Measurements from ENCODE around the gene EFHD1.

DNA sequence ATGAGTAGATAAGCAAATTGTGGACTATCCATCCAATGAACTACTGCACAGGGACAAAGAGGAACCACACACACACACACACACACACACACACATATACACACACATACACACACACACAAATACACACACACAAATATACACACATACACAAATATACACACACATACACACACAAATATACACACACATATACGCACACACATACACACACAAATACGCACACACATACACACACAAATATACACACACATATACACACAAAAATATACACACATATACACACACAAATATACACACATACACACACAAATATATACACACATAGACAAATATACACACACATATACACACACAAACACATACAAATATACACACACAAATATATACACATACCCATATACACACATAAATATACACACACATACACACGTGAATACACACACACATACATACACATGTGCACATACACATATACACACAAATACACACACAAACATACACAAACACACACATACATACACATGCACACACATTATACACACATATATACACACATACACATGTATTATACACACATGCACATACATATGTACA is 19.8 kb upstream of the EFHD1 start:
- no peak for TF ChIP-seq RNF2 (IDR thresholded peaks at IDR 0.05)
- no peak for TF ChIP-seq FOXM1 (IDR thresholded peaks at IDR 0.05; ENCODE audit: low read depth)
- no peak for TF ChIP-seq FOXM1 (CRISPR knock-in tag; IDR thresholded peaks at IDR 0.05; ENCODE audit: low read depth)
- TF ChIP-seq ERF (CRISPR knock-in tag; IDR thresholded peaks at IDR 0.05), result no peak
- no peak for TF ChIP-seq FOXJ3 (CRISPR knock-in tag; IDR thresholded peaks at IDR 0.05)
- no peak for TF ChIP-seq CTCF (IDR thresholded peaks at IDR 0.05 in 2 of 3, conservative IDR thresholded peaks at IDR 0.05 in 1 of 3; ENCODE audit: insufficient read depth in 2 of 3, low read depth in 1 of 3, low read length in 3 of 3)
- no peak for TF ChIP-seq POLR2A (conservative IDR thresholded peaks at IDR 0.05)
- no peak for TF ChIP-seq PHF8 (IDR thresholded peaks at IDR 0.05; ENCODE audit: borderline replicate concordance, low read length)
- TF ChIP-seq NFRKB (IDR thresholded peaks at IDR 0.05; ENCODE audit: low read depth), result no peak
- TF ChIP-seq BRD4 (IDR thresholded peaks at IDR 0.05), result no peak
- TF ChIP-seq SPI1 (IDR thresholded peaks at IDR 0.05; ENCODE audit: borderline replicate concordance, low read depth, low read length), result no peak
- TF ChIP-seq, protein P1, sequence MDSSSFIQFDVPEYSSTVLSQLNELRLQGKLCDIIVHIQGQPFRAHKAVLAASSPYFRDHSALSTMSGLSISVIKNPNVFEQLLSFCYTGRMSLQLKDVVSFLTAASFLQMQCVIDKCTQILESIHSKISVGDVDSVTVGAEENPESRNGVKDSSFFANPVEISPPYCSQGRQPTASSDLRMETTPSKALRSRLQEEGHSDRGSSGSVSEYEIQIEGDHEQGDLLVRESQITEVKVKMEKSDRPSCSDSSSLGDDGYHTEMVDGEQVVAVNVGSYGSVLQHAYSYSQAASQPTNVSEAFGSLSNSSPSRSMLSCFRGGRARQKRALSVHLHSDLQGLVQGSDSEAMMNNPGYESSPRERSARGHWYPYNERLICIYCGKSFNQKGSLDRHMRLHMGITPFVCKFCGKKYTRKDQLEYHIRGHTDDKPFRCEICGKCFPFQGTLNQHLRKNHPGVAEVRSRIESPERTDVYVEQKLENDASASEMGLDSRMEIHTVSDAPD (CRISPR knock-in tag; IDR thresholded peaks at IDR 0.05), result no peak
- TF ChIP-seq SP1 (CRISPR knock-in tag; IDR thresholded peaks at IDR 0.05), result no peak

Data from K562 (cell line).